Measurements from ENCODE around the gene ABHD2. TPM values are rescaled to one million over a fixed set of nuclear protein-coding genes. Genes with fewer than 3 reads are reported as not detected.

The ABHD2 gene
- total and polyA plus RNA-seq, 2 experiments from 2014 or later: 5.2 to 15.2 TPM

DNA sequence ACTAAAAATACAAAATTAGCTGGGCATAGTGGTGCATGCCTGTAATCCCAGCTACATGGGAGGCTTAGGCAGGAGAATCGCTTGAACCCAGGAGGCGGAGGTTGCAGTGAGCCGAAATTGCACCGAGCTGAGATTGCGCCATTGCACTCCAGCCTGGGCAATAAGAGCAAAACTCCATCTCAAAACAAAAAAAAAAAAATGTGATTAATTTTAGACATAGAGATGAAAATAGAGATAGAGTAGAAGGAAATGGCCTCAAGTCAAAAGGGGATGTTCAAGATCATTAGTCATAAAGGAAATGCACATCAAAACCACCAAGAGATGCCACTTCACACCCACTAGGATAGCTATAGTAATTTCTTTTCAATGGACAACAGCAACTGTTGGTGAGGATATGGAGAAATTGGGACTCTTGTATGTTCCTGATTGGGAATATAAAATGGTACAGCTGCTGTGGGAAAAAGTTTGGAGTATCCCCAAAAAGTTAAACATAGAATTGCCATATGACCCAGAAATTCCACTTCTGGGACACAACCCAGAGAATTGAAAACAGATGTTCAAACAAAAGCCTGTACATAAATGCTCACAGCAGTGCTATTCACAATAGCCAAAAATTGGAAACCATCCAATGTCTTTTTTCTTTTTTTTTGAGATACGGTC is 55.4 kb downstream of the ABHD2 start:
- Histone ChIP-seq H3K4me1 (ENCODE audit: insufficient read depth) (peaks cover 5% of the 10 kb centered on the region; the same call in 1 of the 2 replicates), H3K27me3 (ENCODE audit: insufficient read depth) (no peaks in the 10 kb centered on the region), H4K20me1 (replicated peaks; ENCODE audit: insufficient read depth) (no peaks in the 10 kb centered on the region), H3K4me2 (no peak overlapping the region), H3K36me3 (ENCODE audit: insufficient read depth) (no peaks in the 10 kb centered on the region), H3F3A (replicated peaks; ENCODE audit: low read depth) (no peaks in the 10 kb centered on the region), H3K4me3 (no peak overlapping the region), H2AFZ (no peak overlapping the region), H3K27ac (ENCODE audit: low read depth) (no peak overlapping the region), H3K9me2 (ENCODE audit: insufficient read depth) (no peaks in the 10 kb centered on the region), H3K79me2 (replicated peaks; ENCODE audit: insufficient read depth) (no peaks in the 10 kb centered on the region)
- TF ChIP-seq, protein P1, sequence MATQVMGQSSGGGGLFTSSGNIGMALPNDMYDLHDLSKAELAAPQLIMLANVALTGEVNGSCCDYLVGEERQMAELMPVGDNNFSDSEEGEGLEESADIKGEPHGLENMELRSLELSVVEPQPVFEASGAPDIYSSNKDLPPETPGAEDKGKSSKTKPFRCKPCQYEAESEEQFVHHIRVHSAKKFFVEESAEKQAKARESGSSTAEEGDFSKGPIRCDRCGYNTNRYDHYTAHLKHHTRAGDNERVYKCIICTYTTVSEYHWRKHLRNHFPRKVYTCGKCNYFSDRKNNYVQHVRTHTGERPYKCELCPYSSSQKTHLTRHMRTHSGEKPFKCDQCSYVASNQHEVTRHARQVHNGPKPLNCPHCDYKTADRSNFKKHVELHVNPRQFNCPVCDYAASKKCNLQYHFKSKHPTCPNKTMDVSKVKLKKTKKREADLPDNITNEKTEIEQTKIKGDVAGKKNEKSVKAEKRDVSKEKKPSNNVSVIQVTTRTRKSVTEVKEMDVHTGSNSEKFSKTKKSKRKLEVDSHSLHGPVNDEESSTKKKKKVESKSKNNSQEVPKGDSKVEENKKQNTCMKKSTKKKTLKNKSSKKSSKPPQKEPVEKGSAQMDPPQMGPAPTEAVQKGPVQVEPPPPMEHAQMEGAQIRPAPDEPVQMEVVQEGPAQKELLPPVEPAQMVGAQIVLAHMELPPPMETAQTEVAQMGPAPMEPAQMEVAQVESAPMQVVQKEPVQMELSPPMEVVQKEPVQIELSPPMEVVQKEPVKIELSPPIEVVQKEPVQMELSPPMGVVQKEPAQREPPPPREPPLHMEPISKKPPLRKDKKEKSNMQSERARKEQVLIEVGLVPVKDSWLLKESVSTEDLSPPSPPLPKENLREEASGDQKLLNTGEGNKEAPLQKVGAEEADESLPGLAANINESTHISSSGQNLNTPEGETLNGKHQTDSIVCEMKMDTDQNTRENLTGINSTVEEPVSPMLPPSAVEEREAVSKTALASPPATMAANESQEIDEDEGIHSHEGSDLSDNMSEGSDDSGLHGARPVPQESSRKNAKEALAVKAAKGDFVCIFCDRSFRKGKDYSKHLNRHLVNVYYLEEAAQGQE (IDR thresholded peaks at IDR 0.05; ENCODE audit: unreplicated experiment): no peak
- TF ChIP-seq ZNF331 (CRISPR knock-in tag; IDR thresholded peaks at IDR 0.05; ENCODE audit: low read depth): no peak
- TF ChIP-seq CREB1 (CRISPR knock-in tag; IDR thresholded peaks at IDR 0.05; ENCODE audit: low read depth): no peak
- TF ChIP-seq POLR2AphosphoS5 (IDR thresholded peaks at IDR 0.05; ENCODE audit: low read depth): no peak
- no peak for TF ChIP-seq EZH2phosphoT487 (IDR thresholded peaks at IDR 0.05; ENCODE audit: unreplicated experiment)
- TF ChIP-seq JUNB (IDR thresholded peaks at IDR 0.05; ENCODE audit: unreplicated experiment): no peak
- Mint-ChIP-seq H3K9me3 (no peaks in the 10 kb centered on the region), H3K4me3 (no peak overlapping the region), H3K27me3 (ENCODE audit: insufficient read depth, low read depth, poor library complexity) (peaks cover 4% of the 10 kb centered on the region), H3K27ac (no peak overlapping the region), H3K4me1 (peaks cover 15% of the 10 kb centered on the region), H3K36me3 (ENCODE audit: low read depth) (no peaks in the 10 kb centered on the region)
- ATAC-seq (no peak), DNase-seq (ENCODE audit: low spot score) (no peak)

DNA sequence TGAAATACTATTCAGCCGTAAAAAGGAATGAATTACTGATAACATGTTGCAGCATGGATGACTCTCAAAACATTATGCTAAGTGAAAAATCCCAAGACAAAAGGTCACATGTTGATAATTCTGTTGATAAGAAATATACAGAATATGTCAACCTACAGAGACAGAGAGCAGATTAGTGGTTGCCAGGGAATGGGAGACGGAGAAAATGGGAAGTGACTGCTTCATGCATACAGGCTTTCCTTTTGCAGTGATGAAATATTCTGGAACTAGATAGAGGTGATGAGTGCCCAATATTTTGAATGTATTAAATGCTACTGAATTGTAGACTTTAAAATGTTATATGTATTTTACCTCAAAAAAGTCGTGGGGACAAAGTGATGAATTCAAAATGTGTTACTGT is 56.2 kb downstream of the ABHD2 start:
- Histone ChIP-seq H2AFZ (no peak overlapping the region), H3K4me2 (no peak overlapping the region), H3K27ac (ENCODE audit: low read depth) (no peak overlapping the region), H3K4me1 (ENCODE audit: insufficient read depth) (peaks cover 5% of the 10 kb centered on the region; the same call in 1 of the 2 replicates), H3K4me3 (no peak overlapping the region), H3K9me2 (ENCODE audit: insufficient read depth) (no peaks in the 10 kb centered on the region), H3K27me3 (ENCODE audit: insufficient read depth) (no peaks in the 10 kb centered on the region), H3K79me2 (replicated peaks; ENCODE audit: insufficient read depth) (no peaks in the 10 kb centered on the region), H3K36me3 (ENCODE audit: insufficient read depth) (no peaks in the 10 kb centered on the region), H4K20me1 (replicated peaks; ENCODE audit: insufficient read depth) (no peaks in the 10 kb centered on the region), H3F3A (replicated peaks; ENCODE audit: low read depth) (no peaks in the 10 kb centered on the region)
- Mint-ChIP-seq H3K4me3 (no peak overlapping the region), H3K27me3 (ENCODE audit: insufficient read depth, low read depth, poor library complexity) (peaks cover 4% of the 10 kb centered on the region), H3K9me3 (no peaks in the 10 kb centered on the region), H3K27ac (no peak overlapping the region), H3K4me1 (peaks cover 18% of the 10 kb centered on the region), H3K36me3 (ENCODE audit: low read depth) (no peaks in the 10 kb centered on the region)
- ATAC-seq (no peak), DNase-seq (ENCODE audit: low spot score) (no peak)
- TF ChIP-seq ZNF114 (CRISPR knock-in tag; IDR thresholded peaks at IDR 0.05): no peak
- TF ChIP-seq STAT1 (IDR thresholded peaks at IDR 0.05; ENCODE audit: unreplicated experiment): no peak
- TF ChIP-seq, protein P2, sequence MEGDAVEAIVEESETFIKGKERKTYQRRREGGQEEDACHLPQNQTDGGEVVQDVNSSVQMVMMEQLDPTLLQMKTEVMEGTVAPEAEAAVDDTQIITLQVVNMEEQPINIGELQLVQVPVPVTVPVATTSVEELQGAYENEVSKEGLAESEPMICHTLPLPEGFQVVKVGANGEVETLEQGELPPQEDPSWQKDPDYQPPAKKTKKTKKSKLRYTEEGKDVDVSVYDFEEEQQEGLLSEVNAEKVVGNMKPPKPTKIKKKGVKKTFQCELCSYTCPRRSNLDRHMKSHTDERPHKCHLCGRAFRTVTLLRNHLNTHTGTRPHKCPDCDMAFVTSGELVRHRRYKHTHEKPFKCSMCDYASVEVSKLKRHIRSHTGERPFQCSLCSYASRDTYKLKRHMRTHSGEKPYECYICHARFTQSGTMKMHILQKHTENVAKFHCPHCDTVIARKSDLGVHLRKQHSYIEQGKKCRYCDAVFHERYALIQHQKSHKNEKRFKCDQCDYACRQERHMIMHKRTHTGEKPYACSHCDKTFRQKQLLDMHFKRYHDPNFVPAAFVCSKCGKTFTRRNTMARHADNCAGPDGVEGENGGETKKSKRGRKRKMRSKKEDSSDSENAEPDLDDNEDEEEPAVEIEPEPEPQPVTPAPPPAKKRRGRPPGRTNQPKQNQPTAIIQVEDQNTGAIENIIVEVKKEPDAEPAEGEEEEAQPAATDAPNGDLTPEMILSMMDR (conservative IDR thresholded peaks at IDR 0.05; ENCODE audit: low read depth in 2 of 2): no peak
- TF ChIP-seq, protein P3, sequence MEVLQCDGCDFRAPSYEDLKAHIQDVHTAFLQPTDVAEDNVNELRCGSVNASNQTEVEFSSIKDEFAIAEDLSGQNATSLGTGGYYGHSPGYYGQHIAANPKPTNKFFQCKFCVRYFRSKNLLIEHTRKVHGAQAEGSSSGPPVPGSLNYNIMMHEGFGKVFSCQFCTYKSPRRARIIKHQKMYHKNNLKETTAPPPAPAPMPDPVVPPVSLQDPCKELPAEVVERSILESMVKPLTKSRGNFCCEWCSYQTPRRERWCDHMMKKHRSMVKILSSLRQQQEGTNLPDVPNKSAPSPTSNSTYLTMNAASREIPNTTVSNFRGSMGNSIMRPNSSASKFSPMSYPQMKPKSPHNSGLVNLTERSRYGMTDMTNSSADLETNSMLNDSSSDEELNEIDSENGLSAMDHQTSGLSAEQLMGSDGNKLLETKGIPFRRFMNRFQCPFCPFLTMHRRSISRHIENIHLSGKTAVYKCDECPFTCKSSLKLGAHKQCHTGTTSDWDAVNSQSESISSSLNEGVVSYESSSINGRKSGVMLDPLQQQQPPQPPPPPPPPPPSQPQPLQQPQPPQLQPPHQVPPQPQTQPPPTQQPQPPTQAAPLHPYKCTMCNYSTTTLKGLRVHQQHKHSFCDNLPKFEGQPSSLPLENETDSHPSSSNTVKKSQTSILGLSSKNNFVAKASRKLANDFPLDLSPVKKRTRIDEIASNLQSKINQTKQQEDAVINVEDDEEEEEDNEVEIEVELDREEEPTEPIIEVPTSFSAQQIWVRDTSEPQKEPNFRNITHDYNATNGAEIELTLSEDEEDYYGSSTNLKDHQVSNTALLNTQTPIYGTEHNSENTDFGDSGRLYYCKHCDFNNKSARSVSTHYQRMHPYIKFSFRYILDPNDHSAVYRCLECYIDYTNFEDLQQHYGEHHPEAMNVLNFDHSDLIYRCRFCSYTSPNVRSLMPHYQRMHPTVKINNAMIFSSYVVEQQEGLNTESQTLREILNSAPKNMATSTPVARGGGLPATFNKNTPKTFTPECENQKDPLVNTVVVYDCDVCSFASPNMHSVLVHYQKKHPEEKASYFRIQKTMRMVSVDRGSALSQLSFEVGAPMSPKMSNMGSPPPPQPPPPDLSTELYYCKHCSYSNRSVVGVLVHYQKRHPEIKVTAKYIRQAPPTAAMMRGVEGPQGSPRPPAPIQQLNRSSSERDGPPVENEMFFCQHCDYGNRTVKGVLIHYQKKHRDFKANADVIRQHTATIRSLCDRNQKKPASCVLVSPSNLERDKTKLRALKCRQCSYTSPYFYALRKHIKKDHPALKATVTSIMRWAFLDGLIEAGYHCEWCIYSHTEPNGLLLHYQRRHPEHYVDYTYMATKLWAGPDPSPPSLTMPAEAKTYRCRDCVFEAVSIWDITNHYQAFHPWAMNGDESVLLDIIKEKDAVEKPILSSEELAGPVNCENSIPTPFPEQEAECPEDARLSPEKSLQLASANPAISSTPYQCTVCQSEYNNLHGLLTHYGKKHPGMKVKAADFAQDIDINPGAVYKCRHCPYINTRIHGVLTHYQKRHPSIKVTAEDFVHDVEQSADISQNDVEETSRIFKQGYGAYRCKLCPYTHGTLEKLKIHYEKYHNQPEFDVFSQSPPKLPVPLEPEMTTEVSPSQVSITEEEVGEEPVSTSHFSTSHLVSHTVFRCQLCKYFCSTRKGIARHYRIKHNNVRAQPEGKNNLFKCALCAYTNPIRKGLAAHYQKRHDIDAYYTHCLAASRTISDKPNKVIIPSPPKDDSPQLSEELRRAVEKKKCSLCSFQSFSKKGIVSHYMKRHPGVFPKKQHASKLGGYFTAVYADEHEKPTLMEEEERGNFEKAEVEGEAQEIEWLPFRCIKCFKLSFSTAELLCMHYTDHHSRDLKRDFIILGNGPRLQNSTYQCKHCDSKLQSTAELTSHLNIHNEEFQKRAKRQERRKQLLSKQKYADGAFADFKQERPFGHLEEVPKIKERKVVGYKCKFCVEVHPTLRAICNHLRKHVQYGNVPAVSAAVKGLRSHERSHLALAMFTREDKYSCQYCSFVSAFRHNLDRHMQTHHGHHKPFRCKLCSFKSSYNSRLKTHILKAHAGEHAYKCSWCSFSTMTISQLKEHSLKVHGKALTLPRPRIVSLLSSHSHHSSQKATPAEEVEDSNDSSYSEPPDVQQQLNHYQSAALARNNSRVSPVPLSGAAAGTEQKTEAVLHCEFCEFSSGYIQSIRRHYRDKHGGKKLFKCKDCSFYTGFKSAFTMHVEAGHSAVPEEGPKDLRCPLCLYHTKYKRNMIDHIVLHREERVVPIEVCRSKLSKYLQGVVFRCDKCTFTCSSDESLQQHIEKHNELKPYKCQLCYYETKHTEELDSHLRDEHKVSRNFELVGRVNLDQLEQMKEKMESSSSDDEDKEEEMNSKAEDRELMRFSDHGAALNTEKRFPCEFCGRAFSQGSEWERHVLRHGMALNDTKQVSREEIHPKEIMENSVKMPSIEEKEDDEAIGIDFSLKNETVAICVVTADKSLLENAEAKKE (CRISPR knock-in tag; IDR thresholded peaks at IDR 0.05): no peak
- TF ChIP-seq CREB1 (CRISPR knock-in tag; IDR thresholded peaks at IDR 0.05; ENCODE audit: low read depth): no peak

All from GM23338 (cell line).